Activated CD4-positive, alpha-beta T cell treated with anti-CD3 and anti-CD28 coated beads, Interleukin-2, amount 10 ng/mL, durations not matched to agents 7 days and 5 days (primary cell): ENCODE data around the gene CYP46A1. TPM values are rescaled to one million over a fixed set of nuclear protein-coding genes. Genes with fewer than 3 reads are reported as not detected.

Experiments
- CTCF ChIA-PET: fragments of 350-600 bp; sonication (Branson Sonifier 250); formaldehyde crosslinking; loops from one replicate; lab custom pipeline; 2021; ENCODE audit warnings: antibody characterized with exemption; lab: Charles Lee
- POLR2A ChIA-PET: fragments of 350-600 bp; sonication (Branson Sonifier 250); formaldehyde crosslinking; loops from one replicate; lab custom pipeline; 2021; ENCODE audit warnings: antibody characterized with exemption; lab: Charles Lee
- DNase-seq: peaks from one replicate; pipeline ENCODE4 v3.0.0-alpha.2; 2020
- H3K27ac Mint-ChIP-seq: one replicate; pipeline ENCODE4 v1.8.0; 2021; ENCODE audit warnings: mild to moderate bottlenecking, moderate library complexity, mixed read lengths
- H3K27me3 Mint-ChIP-seq: one replicate; pipeline ENCODE4 v1.8.0; 2021; ENCODE audit warnings: mixed read lengths
- H3K36me3 Mint-ChIP-seq: one replicate; pipeline ENCODE4 v1.8.0; 2021; ENCODE audit warnings: low read depth, mixed read lengths
- H3K4me1 Mint-ChIP-seq: one replicate; pipeline ENCODE4 v1.8.0; 2021; ENCODE audit warnings: mixed read lengths
- H3K4me3 Mint-ChIP-seq: one replicate; pipeline ENCODE4 v1.8.0; 2021; ENCODE audit warnings: mild to moderate bottlenecking, moderate library complexity, mixed read lengths
- H3K9me3 Mint-ChIP-seq: one replicate; pipeline ENCODE4 v1.8.0; 2021; ENCODE audit warnings: mixed read lengths
- total RNA-seq, 2 experiments: library from RNA; stranded (reverse); gene quantifications; one replicate each; pipeline ENCODE4 v1.2.3, GENCODE V29; 2021

CYP46A1 gene
- total RNA-seq, 2 experiments from 2014 or later: 0.12 to 0.20 TPM

- no peaks in the 10 kb centered on the region for H3K4me1 Mint-ChIP-seq
- no peak for DNase-seq
- no peak overlapping the region for H3K27ac Mint-ChIP-seq
- H3K4me3 Mint-ChIP-seq: no peak overlapping the region
- H3K27me3 Mint-ChIP-seq: peaks cover 10% of the 10 kb centered on the region
- ChIA-PET POLR2A (no interaction called here), CTCF (interaction anchor here (1.4 to 1.5 kb wide), 2 partner anchors 44 to 159 kb away, joined by 3 read pairs; partner anchors contain the start of gene CYP46A1)
- H3K36me3 Mint-ChIP-seq: no peaks in the 10 kb centered on the region
- no peaks in the 10 kb centered on the region for H3K9me3 Mint-ChIP-seq
Measured at GRCh38 chr14:99728231-99728920, 44.3 kb downstream of the CYP46A1 start.

GRCh38 chr14:99728981-99729451, 44.9 kb downstream of the CYP46A1 start:
- peak overlapping the region; percentile 19 for H3K27ac Mint-ChIP-seq
- ChIA-PET CTCF (interaction anchor here (1.1 to 1.4 kb wide), 5 partner anchors 11 to 157 kb away, joined by 3 to 5 read pairs (median 3); partner anchors contain the start of gene CYP46A1), POLR2A (no interaction called here)
- H3K27me3 Mint-ChIP-seq: peaks cover 10% of the 10 kb centered on the region
- H3K36me3 Mint-ChIP-seq: no peaks in the 10 kb centered on the region
- no peak for DNase-seq
- H3K4me3 Mint-ChIP-seq: no peak overlapping the region
- no peaks in the 10 kb centered on the region for H3K9me3 Mint-ChIP-seq
- H3K4me1 Mint-ChIP-seq: no peaks in the 10 kb centered on the region

DNA sequence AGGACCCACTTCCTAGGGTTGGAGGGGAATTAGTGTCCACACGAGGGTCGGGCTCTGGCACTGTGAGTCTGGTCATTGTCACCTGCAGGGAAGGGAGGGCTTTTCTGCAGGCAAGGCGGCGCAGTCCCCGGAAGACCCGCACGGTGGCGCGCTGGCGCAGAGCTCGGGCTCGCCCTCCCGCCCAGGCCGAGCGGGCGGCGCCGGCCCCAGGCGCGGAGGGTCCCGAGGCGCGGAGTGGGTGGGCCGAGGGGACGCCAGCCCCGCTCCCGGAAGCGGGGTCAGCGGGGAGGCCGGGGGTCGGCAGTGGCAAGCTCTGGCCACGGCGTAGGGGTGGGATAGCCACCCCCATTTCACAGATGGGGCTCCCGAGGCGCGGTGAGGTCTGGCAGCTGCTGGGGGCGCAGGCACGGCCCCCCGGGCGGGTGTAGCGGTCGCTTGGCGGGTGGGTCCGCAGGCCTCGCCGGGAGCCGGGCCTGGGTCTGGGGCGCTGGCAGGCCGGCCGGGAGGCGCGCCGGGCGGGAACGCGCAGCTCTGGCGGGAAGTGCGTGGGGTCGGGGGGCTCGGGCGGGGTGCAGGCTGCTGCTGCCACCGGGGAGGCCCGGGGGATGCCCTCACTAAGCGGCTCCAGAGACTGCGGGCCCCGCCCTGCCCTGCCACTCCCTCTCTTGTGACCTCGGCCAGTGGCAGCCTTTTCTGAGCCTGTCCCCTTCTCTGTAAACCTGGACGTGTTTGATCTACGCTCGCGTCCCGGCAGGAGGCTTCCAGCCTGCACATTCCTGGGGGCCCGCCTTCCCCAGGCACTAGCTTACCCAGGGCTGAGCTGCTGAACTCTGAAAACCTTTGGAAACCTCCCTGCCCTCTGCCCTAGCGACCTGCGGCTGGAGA, 46.1 kb downstream of the CYP46A1 start:
- H3K27ac Mint-ChIP-seq: no peak overlapping the region
- H3K36me3 Mint-ChIP-seq: no peaks in the 10 kb centered on the region
- peak; percentile 63 for DNase-seq
- H3K9me3 Mint-ChIP-seq: no peaks in the 10 kb centered on the region
- H3K4me3 Mint-ChIP-seq: no peak overlapping the region
- POLR2A ChIA-PET: no interaction called here
- peaks cover 10% of the 10 kb centered on the region for H3K27me3 Mint-ChIP-seq
- CTCF ChIA-PET: interaction anchor here (0.6 to 1.6 kb wide), 14 partner anchors 9 to 182 kb away, joined by 3 to 5 read pairs (median 3); partner anchors contain the start of gene CYP46A1
- H3K4me1 Mint-ChIP-seq: no peaks in the 10 kb centered on the region

DNA sequence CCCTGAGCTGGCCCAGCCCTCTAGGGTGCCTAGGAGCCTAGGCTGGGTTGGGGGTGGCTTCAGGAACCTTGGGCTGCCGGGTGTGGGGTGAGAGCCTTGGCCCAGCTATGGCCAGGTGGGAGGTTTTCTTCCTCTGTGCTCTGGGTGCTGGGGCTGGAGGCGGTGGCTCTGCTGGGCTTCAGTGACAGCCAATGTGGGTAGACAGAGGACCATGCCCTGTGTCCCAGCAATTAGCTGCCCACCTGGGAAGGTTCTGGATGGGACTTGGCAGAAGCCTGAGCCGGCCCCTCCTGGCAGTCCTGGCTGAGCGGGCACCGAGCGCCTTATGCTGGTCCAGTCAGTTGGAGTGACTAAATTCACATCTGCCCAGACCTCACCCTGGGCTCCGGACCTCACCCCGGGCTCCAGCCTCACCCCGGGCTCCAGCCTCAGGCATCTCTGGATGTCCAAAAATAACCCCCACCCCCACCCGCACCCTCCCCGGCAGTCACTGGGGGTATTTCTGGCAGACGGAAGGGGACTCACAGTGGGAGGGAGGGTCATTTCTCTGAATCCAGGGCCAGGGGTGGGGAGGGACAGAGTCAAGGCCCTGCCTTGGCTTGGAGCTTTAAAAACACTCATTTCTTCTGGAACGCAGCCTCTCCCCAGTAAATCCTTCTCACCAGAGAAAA, 46.9 kb downstream of the CYP46A1 start:
- H3K9me3 Mint-ChIP-seq: no peaks in the 10 kb centered on the region
- no peaks in the 10 kb centered on the region for H3K36me3 Mint-ChIP-seq
- H3K27me3 Mint-ChIP-seq: peaks cover 14% of the 10 kb centered on the region
- no peak overlapping the region for H3K4me3 Mint-ChIP-seq
- no peak overlapping the region for H3K27ac Mint-ChIP-seq
- no peaks in the 10 kb centered on the region for H3K4me1 Mint-ChIP-seq
- ChIA-PET CTCF (interaction anchor here (1.0 to 1.6 kb wide), 4 partner anchors 10 to 156 kb away, joined by 3 to 5 read pairs (median 4); no protein-coding TSS in a partner anchor), POLR2A (no interaction called here)
- DNase-seq: no peak

DNA sequence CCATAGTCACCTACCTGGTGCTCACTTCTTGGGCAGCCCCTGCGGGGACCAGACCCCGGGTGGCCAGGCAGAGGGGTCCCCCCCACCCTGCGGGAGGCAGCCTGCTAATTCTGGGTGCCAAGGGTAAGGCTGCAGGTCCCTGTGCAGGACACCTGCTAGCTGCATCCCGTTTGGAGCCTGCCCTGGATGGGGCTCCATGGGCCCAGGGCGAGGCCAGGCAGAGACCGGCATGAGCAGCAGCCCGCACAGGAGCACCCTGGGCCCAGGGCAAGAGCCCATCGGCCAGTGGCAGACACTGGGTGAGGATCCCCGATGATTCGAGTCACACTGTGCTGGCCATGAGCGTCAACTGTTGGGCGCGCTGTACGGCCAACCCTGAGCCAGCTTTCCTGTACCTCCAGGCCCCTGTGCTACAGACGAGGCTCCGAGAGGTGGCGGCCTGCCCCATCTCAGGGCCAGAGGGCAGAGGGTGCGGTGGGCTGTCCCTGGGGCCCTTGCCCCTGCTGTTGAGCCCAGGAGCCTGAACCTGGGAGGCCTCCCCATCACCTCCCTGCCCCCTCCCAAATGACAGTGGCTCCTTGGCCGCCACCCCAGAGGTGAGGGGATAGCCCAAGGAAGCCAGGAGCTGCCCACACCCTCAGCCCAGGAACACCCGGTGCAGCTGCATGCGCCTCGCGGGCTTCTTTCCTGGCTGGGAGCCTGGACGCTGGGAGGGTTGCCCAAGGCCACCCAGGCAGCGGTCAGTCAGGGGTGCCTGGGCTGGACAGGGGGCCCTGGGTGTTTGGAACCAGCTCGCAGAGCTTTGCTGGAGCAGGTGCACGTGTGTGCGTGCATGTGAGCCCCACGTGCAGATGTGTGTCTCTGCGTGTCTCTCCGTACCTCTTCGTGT, 47.7 kb downstream of the CYP46A1 start:
- no peaks in the 10 kb centered on the region for H3K9me3 Mint-ChIP-seq
- H3K4me3 Mint-ChIP-seq: no peak overlapping the region
- no peaks in the 10 kb centered on the region for H3K36me3 Mint-ChIP-seq
- H3K4me1 Mint-ChIP-seq: no peaks in the 10 kb centered on the region
- POLR2A ChIA-PET: no interaction called here
- CTCF ChIA-PET: interaction anchor here (1.5 kb wide), 1 partner anchor 13 kb away, joined by 3 read pairs; no protein-coding TSS in a partner anchor
- no peak for DNase-seq
- no peak overlapping the region for H3K27ac Mint-ChIP-seq
- peaks cover 15% of the 10 kb centered on the region for H3K27me3 Mint-ChIP-seq

GRCh38 chr14:99732436-99733210, 48.5 kb downstream of the CYP46A1 start:
- no peak for DNase-seq
- H3K36me3 Mint-ChIP-seq: no peaks in the 10 kb centered on the region
- H3K27ac Mint-ChIP-seq: no peak overlapping the region
- ChIA-PET POLR2A (no interaction called here), CTCF (no interaction called here)
- no peaks in the 10 kb centered on the region for H3K4me1 Mint-ChIP-seq
- H3K27me3 Mint-ChIP-seq: peaks cover 19% of the 10 kb centered on the region
- no peak overlapping the region for H3K4me3 Mint-ChIP-seq
- H3K9me3 Mint-ChIP-seq: no peaks in the 10 kb centered on the region

DNA sequence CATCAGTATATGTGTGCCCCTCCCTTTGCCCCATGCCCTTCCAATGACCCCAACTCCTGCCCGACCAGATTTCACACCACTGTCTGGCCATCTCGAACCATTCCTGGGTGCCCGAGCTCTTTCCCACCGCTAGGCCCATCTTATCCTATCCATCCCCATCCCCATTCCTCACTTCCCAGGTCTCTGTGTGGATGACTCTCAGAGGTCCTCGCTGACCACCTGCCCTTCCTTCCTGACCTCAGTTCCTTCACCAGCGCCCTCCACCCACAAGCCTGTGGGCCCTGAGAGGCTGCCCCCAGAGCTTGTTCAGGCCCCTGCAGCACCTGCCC, 49.1 kb downstream of the CYP46A1 start:
- H3K36me3 Mint-ChIP-seq: no peaks in the 10 kb centered on the region
- H3K4me1 Mint-ChIP-seq: no peaks in the 10 kb centered on the region
- ChIA-PET POLR2A (no interaction called here), CTCF (no interaction called here)
- no peak overlapping the region for H3K4me3 Mint-ChIP-seq
- no peaks in the 10 kb centered on the region for H3K9me3 Mint-ChIP-seq
- DNase-seq: no peak
- no peak overlapping the region for H3K27ac Mint-ChIP-seq
- H3K27me3 Mint-ChIP-seq: peaks cover 19% of the 10 kb centered on the region

DNA sequence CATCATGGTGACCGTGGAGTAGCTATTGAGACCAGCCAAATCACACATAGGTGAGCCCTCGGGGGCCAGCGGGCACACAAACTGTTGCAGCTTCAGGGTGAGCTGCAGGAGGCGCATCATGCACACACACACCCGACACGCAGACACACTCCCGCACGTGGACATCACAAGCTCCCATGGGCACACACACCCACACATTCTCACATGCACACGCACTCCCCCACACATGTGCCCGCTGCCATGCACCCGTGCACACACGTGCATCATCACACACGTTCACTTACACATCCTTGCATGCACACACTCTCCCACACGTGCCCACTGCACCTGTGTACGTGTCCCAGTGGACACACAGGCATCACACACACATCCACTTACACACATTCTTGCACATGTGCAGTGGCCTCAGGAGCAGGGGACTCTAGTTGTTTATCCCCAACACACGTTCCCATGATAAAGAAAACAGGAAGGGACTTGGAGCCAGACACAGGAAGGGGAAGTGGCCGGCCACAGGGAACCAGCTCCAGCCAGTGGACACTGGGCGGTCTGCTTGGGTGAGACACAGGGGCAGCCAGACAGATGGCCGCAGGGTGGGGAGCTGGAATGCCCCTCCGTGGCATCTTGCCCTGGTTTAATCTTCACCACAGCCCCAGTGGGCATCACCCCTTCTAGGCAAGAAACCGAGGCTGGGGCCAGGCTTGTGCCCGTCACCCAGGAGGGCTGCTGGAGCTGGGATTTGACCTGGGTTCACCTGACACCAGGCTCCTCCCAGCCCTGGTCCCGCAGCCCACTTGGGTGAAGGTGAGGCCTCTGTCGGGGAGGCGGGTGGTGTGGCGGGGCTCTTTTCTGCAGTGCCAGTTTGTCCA, 49.7 kb downstream of the CYP46A1 start:
- H3K9me3 Mint-ChIP-seq: no peaks in the 10 kb centered on the region
- CTCF ChIA-PET: no interaction called here

GRCh38 chr14:99734406-99735051, 50.4 kb downstream of the CYP46A1 start:
- ChIA-PET CTCF (no interaction called here), POLR2A (no interaction called here)
- Mint-ChIP-seq H3K4me1 (no peaks in the 10 kb centered on the region), H3K9me3 (no peaks in the 10 kb centered on the region), H3K27ac (no peak overlapping the region), H3K4me3 (no peak overlapping the region), H3K36me3 (no peaks in the 10 kb centered on the region), H3K27me3 (peaks cover 23% of the 10 kb centered on the region)
- no peak for DNase-seq

More for the DNA sequence above, 49.7 kb downstream of the CYP46A1 start:
- POLR2A ChIA-PET: no interaction called here
- H3K27ac Mint-ChIP-seq: no peak overlapping the region
- peaks cover 20% of the 10 kb centered on the region for H3K27me3 Mint-ChIP-seq
- no peak for DNase-seq
- no peaks in the 10 kb centered on the region for H3K36me3 Mint-ChIP-seq
- H3K4me1 Mint-ChIP-seq: no peaks in the 10 kb centered on the region
- H3K4me3 Mint-ChIP-seq: no peak overlapping the region

DNA sequence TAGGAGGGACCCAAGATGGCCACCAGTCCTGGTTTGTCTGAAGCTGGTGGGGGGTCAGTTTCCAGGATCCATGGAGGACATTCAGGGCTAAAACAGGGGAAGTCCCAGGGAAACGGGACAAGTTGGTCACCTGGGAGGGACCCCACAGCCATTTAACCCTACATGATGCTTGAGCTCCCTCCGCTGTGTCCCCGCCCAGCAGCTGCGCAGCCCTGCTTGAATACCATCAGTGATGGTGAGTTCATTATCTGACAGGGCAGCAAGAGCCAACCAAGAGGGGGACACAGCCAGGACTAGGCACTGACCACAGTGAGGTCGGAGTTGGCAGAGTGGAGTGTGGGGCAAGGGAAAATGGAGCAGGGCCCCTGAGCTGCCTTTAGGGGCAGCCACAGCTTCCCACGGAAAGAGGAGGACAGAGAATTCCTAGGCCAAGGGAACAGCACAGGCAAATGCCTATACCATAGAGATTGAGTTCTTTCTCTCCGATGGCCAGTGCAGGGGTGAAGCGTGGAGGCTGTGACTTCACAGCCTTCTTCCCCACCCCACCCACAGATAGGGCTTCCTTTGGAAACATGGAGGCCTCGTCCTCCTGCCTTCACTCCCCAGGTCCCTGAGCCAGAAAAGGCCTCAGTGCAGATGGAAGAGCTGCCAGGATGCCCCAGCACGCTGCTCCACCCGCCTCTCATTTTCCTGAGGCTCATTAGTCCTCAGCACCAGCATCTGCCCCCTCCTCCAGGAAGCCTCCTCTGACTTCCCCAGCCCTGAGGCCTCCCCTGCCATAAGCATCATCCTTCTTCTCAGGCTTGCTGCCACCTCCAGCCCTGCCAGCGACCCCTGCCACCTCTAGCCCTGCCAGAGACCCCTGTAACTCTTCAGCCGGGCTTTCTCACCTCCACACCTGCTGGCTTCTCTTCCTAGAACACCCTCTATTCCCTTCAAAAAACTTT, 51.4 kb downstream of the CYP46A1 start:
- ChIA-PET CTCF (no interaction called here), POLR2A (no interaction called here)
- Mint-ChIP-seq H3K4me1 (no peaks in the 10 kb centered on the region), H3K9me3 (no peaks in the 10 kb centered on the region), H3K4me3 (no peak overlapping the region), H3K36me3 (no peaks in the 10 kb centered on the region), H3K27ac (no peak overlapping the region), H3K27me3 (peaks cover 22% of the 10 kb centered on the region)
- DNase-seq: no peak
